ENCODE measurements around the gene CEP76.

DNA sequence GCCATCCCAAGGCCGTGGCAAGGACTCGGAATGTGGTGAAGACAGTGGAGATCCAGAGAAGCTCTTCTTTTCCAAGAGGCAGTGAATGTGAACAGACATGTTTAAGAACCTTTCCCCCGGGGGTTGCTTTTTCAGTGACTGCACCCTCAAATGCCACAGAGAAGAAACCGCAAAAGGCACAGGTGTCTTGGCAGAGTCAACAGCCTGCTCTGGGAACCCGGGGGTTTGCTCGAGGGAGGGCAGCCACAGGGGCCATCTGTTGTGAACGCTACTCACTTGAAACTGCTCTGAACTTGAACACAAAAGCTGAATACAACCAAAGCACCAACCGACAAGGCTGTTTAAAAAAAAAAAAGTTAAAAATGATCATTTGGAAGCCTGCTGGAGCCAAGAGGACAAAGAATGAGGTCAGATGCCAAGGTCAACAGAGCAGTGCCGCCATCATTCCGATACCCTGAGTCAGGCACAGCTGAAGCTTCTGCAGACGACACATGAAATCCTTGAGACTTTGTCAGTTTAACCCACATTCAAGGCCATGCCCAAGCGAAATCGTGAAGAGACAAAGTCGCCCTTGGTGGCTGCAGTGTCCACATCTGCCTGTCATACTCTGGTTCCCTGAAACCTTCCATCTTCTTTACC is 47.7 kb upstream of the CEP76 start:
- no peak for TF ChIP-seq EP300 (conservative IDR thresholded peaks at IDR 0.05; ENCODE audit: poor library complexity, severe bottlenecking)
- no peak for TF ChIP-seq CTCF (IDR thresholded peaks at IDR 0.05; ENCODE audit: poor library complexity, severe bottlenecking)

All from neural cell (in vitro differentiated cells).